Astrocyte of the cerebellum (primary cell): ENCODE results near the gene KIAA0513.

Experiments used
- DNase-seq: peaks from one replicate; pipeline ENCODE4 v3.0.0-alpha.2; 2011; ENCODE audit warnings: low read depth
- H3K4me3 ChIP-seq: 2 replicates; pipeline ENCODE4 v1.5.1; 2011; ENCODE audit warnings: mild to moderate bottlenecking, low read depth, low read length, moderate library complexity
- CTCF ChIP-seq: IDR thresholded peaks from 2 replicates; pipeline ENCODE4 v1.5.1; 2012; ENCODE audit warnings: low read length, low read depth, moderate library complexity, mild to moderate bottlenecking; ENCODE audit errors: missing control alignments
- in situ Hi-C: cut with HindIII; loops from 2 replicates; pipeline ENCODE4 v1.10.0; 2017; ENCODE audit warnings: low sequenced_read_pairs

Gene KIAA0513

GRCh38 chr16:85003725-85004586, 23.6 kb upstream of the KIAA0513 start:
- no peak for DNase-seq
- H3K4me3 ChIP-seq, result no peak overlapping the region
- in situ Hi-C loops, result no loop called here
- TF ChIP-seq CTCF, result no peak

- DNase-seq, result peak; percentile 78
- no peak overlapping the region for H3K4me3 ChIP-seq
- in situ Hi-C loops, result no loop called here
- no peak for TF ChIP-seq CTCF
Measured at GRCh38 chr16:85004587-85005205, 22.9 kb upstream of the KIAA0513 start.

- DNase-seq, result no peak
- TF ChIP-seq CTCF, result no peak
- no peak overlapping the region for H3K4me3 ChIP-seq
- in situ Hi-C loops, result no loop called here
Measured at GRCh38 chr16:85005285-85006069, 22.1 kb upstream of the KIAA0513 start.

- in situ Hi-C loops, result no loop called here
- no peak for TF ChIP-seq CTCF
- no peak overlapping the region for H3K4me3 ChIP-seq
- no peak for DNase-seq
Measured at GRCh38 chr16:85006639-85007038, 21.0 kb upstream of the KIAA0513 start.

- no peak for TF ChIP-seq CTCF
- no peak overlapping the region for H3K4me3 ChIP-seq
- in situ Hi-C loops, result no loop called here
- no peak for DNase-seq
Measured at GRCh38 chr16:85007496-85008214, 19.9 kb upstream of the KIAA0513 start.

- in situ Hi-C loops, result no loop called here
- no peak for TF ChIP-seq CTCF
- DNase-seq, result no peak
- no peak overlapping the region for H3K4me3 ChIP-seq
Measured at GRCh38 chr16:85008271-85008670, 19.3 kb upstream of the KIAA0513 start.
